H1 (cell line): ENCODE measurements around the gene SLC35B1. TPM values are rescaled to one million over a fixed set of nuclear protein-coding genes. Genes with fewer than 3 reads are reported as not detected.

Experiments
- CTCF ChIA-PET: fragments of 300-600 bp; sonication (Branson Sonifier 250); formaldehyde crosslinking; loops from one replicate; lab custom pipeline; 2021; ENCODE audit not compliant: partially characterized antibody; lab: Charles Lee
- POLR2A ChIA-PET: fragments of 300-600 bp; sonication (Branson Sonifier 250); formaldehyde crosslinking; loops from one replicate; lab custom pipeline; 2021; ENCODE audit warnings: inconsistent platforms; ENCODE audit not compliant: partially characterized antibody; lab: Charles Lee
- DNase-seq, 2 experiments: peaks; one replicate each; pipeline versions ENCODE4 v3.0.0 to v3.0.0-alpha.2; 2010 to 2022; ENCODE audit warnings: low spot score in 2 of 2, low read depth in 1 of 2, mixed read lengths in 1 of 2
- FAIRE-seq: peaks from 2 replicates; lab custom pipeline; 2011; peaks lifted over from hg19 to GRCh38; lab: Jason Lieb, UNC
- H2AFZ ChIP-seq: 2 replicates; pipeline ENCODE4 v1.8.1; 2012; ENCODE audit warnings: low read length, inconsistent platforms
- H2AK5ac ChIP-seq: 2 replicates; pipeline ENCODE4 v1.6.1; 2013; ENCODE audit warnings: low read depth, low read length
- H2BK120ac ChIP-seq: replicated peaks from 2 replicates; pipeline ENCODE3; 2013; ENCODE audit warnings: low read depth, low read length, inconsistent platforms
- H2BK12ac ChIP-seq: 2 replicates; pipeline ENCODE4 v1.6.1; 2013; ENCODE audit warnings: low read depth, low read length
- H2BK15ac ChIP-seq: 2 replicates; pipeline ENCODE4 v1.6.1; 2013; ENCODE audit warnings: low read length
- H2BK20ac ChIP-seq: 2 replicates; pipeline ENCODE4 v1.6.1; 2013; ENCODE audit warnings: low read length
- H2BK5ac ChIP-seq: 2 replicates; pipeline ENCODE4 v1.6.1; 2013; ENCODE audit warnings: low read depth, low read length
- H3K14ac ChIP-seq: 2 replicates; pipeline ENCODE4 v1.6.1; 2013; ENCODE audit warnings: inconsistent platforms; ENCODE audit not compliant: insufficient read length
- H3K18ac ChIP-seq: 2 replicates; pipeline ENCODE4 v1.6.1; 2013; ENCODE audit warnings: low read length; ENCODE audit errors: extremely low read depth
- H3K23ac ChIP-seq: 2 replicates; pipeline ENCODE4 v1.6.1; 2013; ENCODE audit warnings: inconsistent platforms; ENCODE audit not compliant: insufficient read length
- H3K23me2 ChIP-seq: 2 replicates; pipeline ENCODE4 v1.6.1; 2013; ENCODE audit warnings: low read depth, low read length
- H3K27ac ChIP-seq: 2 replicates; pipeline ENCODE4 v1.6.1; 2011; ENCODE audit warnings: low read depth, low read length, inconsistent platforms
- H3K27me3 ChIP-seq, 4 experiments: replicated peaks in 1 of 4; 1 replicate in 1 of 4; 2 replicates in 3 of 4; pipeline versions ENCODE4 v1.6.1 to v1.8.1; 2011 to 2013; ENCODE audit warnings: low read length in 3 of 4, mild to moderate bottlenecking in 3 of 4, inconsistent platforms in 2 of 4, mixed read lengths in 2 of 4, moderate library complexity in 1 of 4; ENCODE audit not compliant: control insufficient read depth in 3 of 4, insufficient read depth in 3 of 4; ENCODE audit errors: extremely low read depth in 1 of 4
- H3K36me3 ChIP-seq, 4 experiments: 2 replicates each; pipeline versions ENCODE4 v1.6.1 to v1.8.1; 2011 to 2013; ENCODE audit warnings: mild to moderate bottlenecking in 4 of 4, low read length in 3 of 4, moderate library complexity in 2 of 4, control low read depth in 1 of 4, inconsistent platforms in 1 of 4; ENCODE audit not compliant: insufficient read depth in 4 of 4, control insufficient read depth in 2 of 4
- H3K4ac ChIP-seq: replicated peaks from 2 replicates; pipeline ENCODE3; 2013; ENCODE audit warnings: low read length, low read depth, mixed read lengths, inconsistent platforms; ENCODE audit not compliant: insufficient read length
- H3K4me1 ChIP-seq, 4 experiments: replicated peaks in 1 of 4; 1 replicate in 1 of 4; 2 replicates in 3 of 4; pipeline versions ENCODE4 v1.6.1 to v1.8.1; 2011 to 2013; ENCODE audit warnings: low read length in 3 of 4, inconsistent platforms in 2 of 4, mixed read lengths in 1 of 4; ENCODE audit not compliant: insufficient read depth in 4 of 4, control insufficient read depth in 3 of 4
- H3K4me2 ChIP-seq, 2 experiments: 2 replicates each; pipeline versions ENCODE4 v1.6.1 to v1.8.1; 2011 to 2013; ENCODE audit warnings: low read depth in 2 of 2, low read length in 2 of 2, control low read depth in 1 of 2, inconsistent platforms in 1 of 2, mild to moderate bottlenecking in 1 of 2; ENCODE audit not compliant: insufficient read depth in 1 of 2
- H3K4me3 ChIP-seq, 4 experiments: fragments of 200-600, 300-600 bp in 1 of 4; sonication (generic), shearing (Covaris generic), sonication (Bioruptor Twin) in 1 of 4; 2 replicates each; pipeline versions ENCODE4 v1.5.1 to v1.8.1; 2011 to 2016; ENCODE audit warnings: low read length in 4 of 4, low read depth in 3 of 4, control low read depth in 2 of 4, inconsistent platforms in 2 of 4, mild to moderate bottlenecking in 2 of 4, mixed read lengths in 1 of 4, moderate library complexity in 1 of 4; ENCODE audit not compliant: insufficient read depth in 2 of 4; ENCODE audit errors: extremely low read depth in 1 of 4
- H3K56ac ChIP-seq: replicated peaks from 2 replicates; pipeline ENCODE3; 2013; ENCODE audit warnings: low read depth, mild to moderate bottlenecking, mixed read lengths, low read length, inconsistent platforms; ENCODE audit not compliant: insufficient read length
- H3K79me1 ChIP-seq: 2 replicates; pipeline ENCODE4 v1.6.1; 2013; ENCODE audit warnings: low read depth, low read length, control low read depth
- H3K79me2 ChIP-seq, 2 experiments: 2 replicates each; pipeline versions ENCODE4 v1.6.1 to v1.8.1; 2012 to 2013; ENCODE audit warnings: low read length in 2 of 2, mild to moderate bottlenecking in 2 of 2, inconsistent platforms in 1 of 2; ENCODE audit not compliant: insufficient read depth in 2 of 2, control insufficient read depth in 1 of 2
- H3K9ac ChIP-seq, 4 experiments: replicated peaks in 1 of 4; 1 replicate in 1 of 4; 2 replicates in 3 of 4; pipeline versions ENCODE4 v1.6.1 to v1.8.1; 2011 to 2013; ENCODE audit warnings: low read depth in 3 of 4, low read length in 3 of 4, control low read depth in 2 of 4, mild to moderate bottlenecking in 2 of 4, moderate library complexity in 2 of 4, inconsistent platforms in 1 of 4; ENCODE audit errors: extremely low read depth in 1 of 4
- H3K9me3 ChIP-seq, 2 experiments: 2 replicates each; pipeline versions ENCODE4 v1.6.1 to v1.8.1; 2012 to 2013; ENCODE audit warnings: mild to moderate bottlenecking in 2 of 2, moderate library complexity in 2 of 2, control low read depth in 1 of 2, inconsistent platforms in 1 of 2, low read depth in 1 of 2, low read length in 1 of 2, mixed read lengths in 1 of 2; ENCODE audit not compliant: insufficient read depth in 2 of 2
- H4K20me1 ChIP-seq, 2 experiments: replicated peaks in 1 of 2; 2 replicates each; pipeline versions ENCODE3 to v1.8.1; 2011 to 2013; ENCODE audit warnings: inconsistent platforms in 2 of 2, low read length in 2 of 2, mild to moderate bottlenecking in 1 of 2; ENCODE audit not compliant: insufficient read depth in 2 of 2, control insufficient read depth in 1 of 2
- H4K5ac ChIP-seq: 2 replicates; pipeline ENCODE4 v1.6.1; 2013; ENCODE audit warnings: low read length, low read depth, mixed read lengths, inconsistent platforms; ENCODE audit not compliant: insufficient read length
- H4K8ac ChIP-seq: 2 replicates; pipeline ENCODE4 v1.8.0; 2013; ENCODE audit warnings: mild to moderate bottlenecking, moderate library complexity, low read length, inconsistent platforms; ENCODE audit not compliant: insufficient read depth; ENCODE audit errors: extremely low read depth
- H4K91ac ChIP-seq: replicated peaks from 2 replicates; pipeline ENCODE3; 2013; ENCODE audit warnings: low read length, mixed read lengths, inconsistent platforms; ENCODE audit not compliant: insufficient read length
- BACH1 ChIP-seq: IDR thresholded peaks from 2 replicates; pipeline ENCODE4 v1.6.1; 2012; ENCODE audit warnings: low read length, improper control_type of control experiment
- CBX8 ChIP-seq: fragments of 300-800, 300-1000 bp; sonication (generic); IDR thresholded peaks from 2 replicates; pipeline ENCODE4 v1.7.1; 2016; ENCODE audit warnings: low read depth, low read length, borderline replicate concordance
- FOSL1 ChIP-seq: IDR thresholded peaks from 2 replicates; pipeline ENCODE4 v1.6.1; 2011; ENCODE audit warnings: mild to moderate bottlenecking, low read depth, low read length, moderate library complexity; ENCODE audit not compliant: insufficient read depth
- HDAC2 ChIP-seq, 2 experiments: fragments of 300-600 bp in 1 of 2; sonication (generic) in 1 of 2; IDR thresholded peaks; 2 replicates each; pipeline ENCODE4 v1.6.1; 2011 to 2012; ENCODE audit warnings: low read depth in 2 of 2, low read length in 2 of 2, mild to moderate bottlenecking in 2 of 2, moderate library complexity in 2 of 2, borderline replicate concordance in 1 of 2, inconsistent platforms in 1 of 2
- JUN ChIP-seq: IDR thresholded peaks from 2 replicates; pipeline ENCODE4 v1.6.1; 2011; ENCODE audit warnings: low read depth, mild to moderate bottlenecking, improper control_type of control experiment, low read length
- NRF1 ChIP-seq: IDR thresholded peaks from 2 replicates; pipeline ENCODE4 v1.6.1; 2011; ENCODE audit warnings: mild to moderate bottlenecking, low read depth, low read length, improper control_type of control experiment
- SIN3A ChIP-seq, 2 experiments: IDR thresholded peaks in 1 of 2; conservative IDR thresholded peaks in 1 of 2; 2 replicates each; pipeline ENCODE4 v1.6.1; 2011 to 2012; ENCODE audit warnings: low read length in 2 of 2, improper control_type of control experiment in 1 of 2, low read depth in 1 of 2, mild to moderate bottlenecking in 1 of 2
- SP4 ChIP-seq: IDR thresholded peaks from 2 replicates; pipeline ENCODE4 v1.6.1; 2012; ENCODE audit warnings: low read length, inconsistent platforms
- TAF7 ChIP-seq: optimal IDR thresholded peaks from 2 replicates; pipeline ENCODE3; 2011; ENCODE audit warnings: low read depth, mild to moderate bottlenecking, inconsistent platforms, low read length, moderate library complexity, borderline replicate concordance
- TCF12 ChIP-seq: IDR thresholded peaks from 2 replicates; pipeline ENCODE4 v1.6.1; 2011; ENCODE audit warnings: low read depth, mild to moderate bottlenecking, low read length
- USF2 ChIP-seq: IDR thresholded peaks from 2 replicates; pipeline ENCODE4 v1.6.1; 2011; ENCODE audit warnings: low read length, improper control_type of control experiment
- YY1 ChIP-seq: IDR thresholded peaks from 2 replicates; pipeline ENCODE4 v1.6.1; 2011; ENCODE audit warnings: low read depth, mild to moderate bottlenecking, low read length
- WGBS, 2 experiments: shearing (Covaris generic) in 1 of 2; methylation state at CpG; one replicate each; pipeline versions ENCODE4 v1.1.6 to v1.1.7; 2013 to 2015; ENCODE audit warnings: low lambda C conversion rate in 2 of 2, mixed read lengths in 2 of 2, inconsistent platforms in 1 of 2, low coverage in 1 of 2, missing lambda C conversion rate in 1 of 2; ENCODE audit not compliant: insufficient replicate concordance in 2 of 2, insufficient coverage in 1 of 2, insufficient read length in 1 of 2; ENCODE audit errors: extremely low coverage in 1 of 2, missing lambda C conversion rate in 1 of 2; 5-methylcytosine and 5-hydroxymethylcytosine counted together
- polyA plus RNA-seq, 7 experiments: library from polyadenylated mRNA; depleted of rRNA in 3 of 7; stranded (reverse) in 5 of 7; unstranded in 2 of 7; fragments of >200 nt in 5 of 7; fragments of 200-250 nt in 2 of 7; gene quantifications; 1 replicate in 5 of 7; 2 replicates in 1 of 7; 4 replicates in 1 of 7; pipeline versions ENCODE4 v1.2.1 to v1.2.3, GENCODE V29; 2011 to 2013; ENCODE audit warnings: missing spikeins in 2 of 7, mixed read lengths in 2 of 7
- total RNA-seq: library from RNA; stranded (reverse); fragmentation: NEBNext Ultra II Directional; extraction: Animal tissue kit (Norgen Biotek cat#: 25700); gene quantifications from 2 replicates; pipeline ENCODE4 v1.2.1, GENCODE V29; 2021

The SLC35B1 gene
- total and polyA plus RNA-seq, 2 of the 8 experiments (the other 6 are each of a cell fraction or from before 2014, with no cell fraction given) = 56.5 to 87.7 TPM

GRCh38 chr17:49715717-49716279 lies 8.0 kb upstream of the SLC35B1 start:
- peaks cover 25 to 59% (median 48%) of the 10 kb centered on the region in 4 experiments for H3K36me3 ChIP-seq
- FAIRE-seq (no peak), DNase-seq (no peak)
- no peak overlapping the region for H2BK12ac ChIP-seq
- no peak overlapping the region for H3K4me3 ChIP-seq
- H3K27me3 ChIP-seq = no peaks in the 10 kb centered on the region
- CTCF ChIA-PET = interaction anchor here (0.8 to 1.6 kb wide), 4 partner anchors 12 to 145 kb away, joined by 3 to 7 read pairs (median 5); no protein-coding TSS in a partner anchor
- no peak overlapping the region for H2BK5ac ChIP-seq
- H4K91ac ChIP-seq = no peak overlapping the region
- 82% methylated on average over 9 of the region's 9 CpGs; no CpG with 5 or more reads in 1 of the 2 experiments for WGBS, 2 experiments
- H3K79me2 ChIP-seq = no peaks in the 10 kb centered on the region
- H2BK20ac ChIP-seq = no peak overlapping the region
- no peak overlapping the region for H4K8ac ChIP-seq
- H2BK120ac ChIP-seq = no peak overlapping the region
- H3K23me2 ChIP-seq = no peaks in the 10 kb centered on the region
- H4K5ac ChIP-seq = no peak overlapping the region
- no peaks in the 10 kb centered on the region for H3K4me1 ChIP-seq
- H2AK5ac ChIP-seq = no peak overlapping the region
- no peaks in the 10 kb centered on the region for H3K79me1 ChIP-seq
- no peaks in the 10 kb centered on the region for H4K20me1 ChIP-seq
- H3K14ac ChIP-seq = no peak overlapping the region
- H3K56ac ChIP-seq = no peak overlapping the region
- H3K4me2 ChIP-seq = no peak overlapping the region
- no peak overlapping the region for H3K23ac ChIP-seq
- no peak overlapping the region for H3K9ac ChIP-seq
- POLR2A ChIA-PET = interaction anchor here (0.7 to 1.3 kb wide), 2 partner anchors 10 to 48 kb away, joined by 5 to 6 read pairs; partner anchors contain the start of gene FAM117A
- H3K27ac ChIP-seq = no peak overlapping the region
- no peaks in the 10 kb centered on the region for H3K9me3 ChIP-seq
- no peak overlapping the region for H2BK15ac ChIP-seq
- H3K18ac ChIP-seq = no peak overlapping the region
- H2AFZ ChIP-seq = no peak overlapping the region
- no peak overlapping the region for H3K4ac ChIP-seq
- TF ChIP-seq SP4 (no peak), SIN3A (conservative IDR thresholded peaks at IDR 0.05 in 1 of 2, IDR thresholded peaks at IDR 0.05 in 1 of 2; ENCODE audit: low read depth in 1 of 2, low read length in 2 of 2) (no peak), YY1 (no peak), CBX8 (no peak), FOSL1 (no peak), BACH1 (no peak), NRF1 (no peak), TCF12 (no peak), TAF7 (no peak), HDAC2 (IDR thresholded peaks at IDR 0.05; ENCODE audit: borderline replicate concordance in 1 of 2, low read depth in 2 of 2, low read length in 2 of 2) (no peak), JUN (no peak), USF2 (no peak)
